AG09319 (cell line): ENCODE results near the gene GDPD5.

Experiments
- DNase-seq: peaks from one replicate; pipeline ENCODE4 v3.0.0-alpha.2; 2010; ENCODE audit warnings: low read depth; ENCODE audit errors: extremely low read depth
- CTCF ChIP-seq: IDR thresholded peaks from 2 replicates; pipeline ENCODE4 v1.5.1; 2011; ENCODE audit warnings: low read depth, mild to moderate bottlenecking, inconsistent platforms, low read length, moderate library complexity

GDPD5 gene

GRCh38 chr11:75406338-75406777 lies 119.4 kb downstream of the GDPD5 start:
- no peak for DNase-seq
- no peak for TF ChIP-seq CTCF

- TF ChIP-seq CTCF: no peak
- DNase-seq: no peak
Measured at GRCh38 chr11:75403983-75404658, 121.6 kb downstream of the GDPD5 start.

GRCh38 chr11:75403037-75403436 lies 122.7 kb downstream of the GDPD5 start:
- TF ChIP-seq CTCF: no peak
- no peak for DNase-seq

- TF ChIP-seq CTCF: no peak
- no peak for DNase-seq
Measured at GRCh38 chr11:75402002-75402773, 123.6 kb downstream of the GDPD5 start.

GRCh38 chr11:75400146-75400865 lies 125.4 kb downstream of the GDPD5 start:
- no peak for DNase-seq
- TF ChIP-seq CTCF: no peak

GRCh38 chr11:75399344-75400145 lies 126.2 kb downstream of the GDPD5 start, which contains the start of gene RPS3:
Gene RPS3 (plus strand): TSS chr11:75399518. CDS start chr11:75399548, 30 bp downstream.
- DNase-seq: peak; percentile 69
- TF ChIP-seq CTCF: peak; percentile 16; the same call in 1 of the 2 replicates
